NCI-H1105 treated with DMSO at 0.1 percent for 48 hours (cell line): Measurements from ENCODE around the gene COG7.
A peak's percentile ranks its signal among the peaks of the same experiment; 100 is the strongest.
"Not testable (repeated sequence)": the region's sequence is repeated elsewhere in the genome, so short reads cannot be mapped to it uniquely, and the experiment has no call there.

Experiments used
- DNase-seq: peaks from one replicate; lab custom pipeline; 2025; lab: John Stamatoyannopoulos, UW

The COG7 gene

DNA sequence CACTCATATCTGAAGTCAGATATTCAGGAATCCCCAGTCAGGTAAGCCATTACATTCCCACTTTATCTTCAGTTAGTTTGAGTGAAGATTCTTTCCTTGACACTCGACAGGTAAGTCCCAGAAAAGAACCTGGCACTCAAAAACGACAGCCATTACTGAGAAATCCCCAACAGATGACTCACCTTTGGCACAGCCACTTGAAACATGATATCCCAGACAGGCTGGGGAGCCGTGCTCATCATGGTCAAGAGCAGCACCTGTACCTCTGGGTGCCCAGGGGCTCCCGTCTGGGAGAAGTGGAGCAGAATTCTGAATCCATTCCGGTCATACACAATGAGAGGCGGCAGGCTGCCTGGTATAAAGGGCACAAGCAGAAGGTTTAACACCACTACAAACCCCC, 16.8 kb upstream of the COG7 start:
- peak; percentile 26 for DNase-seq

DNA sequence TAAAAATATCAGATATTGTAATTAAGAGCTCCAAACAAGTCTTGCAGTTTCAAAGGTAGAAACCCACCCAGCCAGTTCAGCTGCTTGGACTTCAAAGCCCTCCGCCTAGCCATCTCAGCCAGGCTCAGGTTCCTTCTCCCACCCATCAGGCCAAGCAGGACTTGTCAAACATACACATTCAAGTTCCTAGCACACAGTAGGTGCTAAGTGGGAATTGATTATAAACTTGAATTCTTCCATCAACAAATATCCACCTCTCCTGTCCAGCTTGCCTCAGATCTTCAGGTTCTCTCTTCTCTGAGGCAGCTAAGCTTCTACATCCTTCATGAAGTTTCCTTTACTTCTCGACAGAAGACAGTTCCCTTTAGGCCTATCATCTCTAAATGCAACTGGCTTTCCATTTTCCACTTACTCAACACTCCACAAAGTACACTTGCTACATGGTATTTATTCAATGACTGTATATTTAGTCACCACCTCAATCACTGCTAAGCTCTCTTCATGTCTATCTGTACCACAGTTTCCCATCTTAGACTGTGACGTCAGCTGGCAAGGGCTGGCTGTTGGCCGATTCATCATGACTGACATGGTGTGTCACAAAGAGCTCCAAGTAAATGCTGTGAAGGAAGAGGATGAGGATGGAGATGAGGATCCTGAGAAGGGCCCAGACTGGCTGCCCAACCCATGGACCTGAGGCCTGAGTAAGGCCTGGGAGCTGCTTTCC, 13.3 kb upstream of the COG7 start:
- DNase-seq: no peak

DNA sequence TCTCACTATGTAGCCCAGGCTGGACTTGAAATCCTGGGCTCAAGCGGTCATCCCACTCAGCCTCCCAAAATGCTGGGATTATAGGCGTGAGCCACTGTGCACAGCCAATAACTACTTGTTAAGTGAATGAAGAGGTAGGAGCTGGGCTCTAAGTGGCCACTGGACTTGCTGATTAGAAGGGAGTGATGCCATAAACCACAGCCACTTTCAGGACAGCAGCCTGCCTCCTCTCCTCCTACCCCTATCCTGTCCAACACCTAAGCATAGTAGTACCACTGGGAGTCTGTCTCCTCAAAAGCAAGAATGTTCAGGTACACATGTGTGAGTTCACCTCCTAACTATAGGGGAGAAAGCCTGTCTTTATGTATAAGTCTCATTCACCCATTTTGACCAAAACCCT, 12.2 kb upstream of the COG7 start:
- DNase-seq: no peak

DNA sequence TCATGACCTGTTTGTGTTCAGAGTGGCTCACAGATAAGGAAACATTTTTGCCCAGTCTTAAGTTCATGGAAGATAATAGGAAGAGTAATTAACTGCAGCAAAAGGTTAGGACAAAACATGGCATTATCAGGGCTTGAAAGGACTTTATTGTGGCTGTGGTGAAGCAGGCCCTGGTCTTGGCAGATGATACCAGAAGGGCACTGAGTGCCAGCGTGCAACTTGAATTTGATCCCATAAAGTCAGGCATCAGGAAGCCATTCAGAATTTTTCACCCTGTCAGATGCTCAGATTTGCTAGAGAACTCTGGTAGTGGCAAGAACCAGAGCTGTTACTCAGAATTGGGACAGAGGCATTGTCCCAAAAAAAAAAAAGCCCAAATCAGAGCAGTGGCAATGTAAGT, 11.2 kb upstream of the COG7 start:
- DNase-seq: no peak

DNA sequence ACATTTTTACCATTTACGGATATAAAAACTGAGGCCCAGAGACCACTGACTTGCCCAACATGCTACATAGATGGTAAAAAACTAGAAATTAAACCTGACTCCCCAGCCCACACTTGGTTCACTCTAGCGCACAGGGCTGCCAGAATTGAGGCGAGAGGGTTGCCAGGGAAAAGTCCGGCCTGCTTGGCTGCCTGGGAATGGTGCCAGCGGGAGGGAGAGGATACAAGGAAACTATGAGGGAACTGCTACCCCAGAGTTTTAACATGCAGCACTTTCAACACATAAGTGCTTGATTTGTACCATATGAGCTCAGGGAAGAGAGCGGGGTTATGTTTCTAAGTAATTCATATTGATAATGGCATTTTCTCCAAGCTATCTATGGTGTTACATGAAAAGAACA, 10.0 kb upstream of the COG7 start:
- peak; percentile 10 for DNase-seq

DNA sequence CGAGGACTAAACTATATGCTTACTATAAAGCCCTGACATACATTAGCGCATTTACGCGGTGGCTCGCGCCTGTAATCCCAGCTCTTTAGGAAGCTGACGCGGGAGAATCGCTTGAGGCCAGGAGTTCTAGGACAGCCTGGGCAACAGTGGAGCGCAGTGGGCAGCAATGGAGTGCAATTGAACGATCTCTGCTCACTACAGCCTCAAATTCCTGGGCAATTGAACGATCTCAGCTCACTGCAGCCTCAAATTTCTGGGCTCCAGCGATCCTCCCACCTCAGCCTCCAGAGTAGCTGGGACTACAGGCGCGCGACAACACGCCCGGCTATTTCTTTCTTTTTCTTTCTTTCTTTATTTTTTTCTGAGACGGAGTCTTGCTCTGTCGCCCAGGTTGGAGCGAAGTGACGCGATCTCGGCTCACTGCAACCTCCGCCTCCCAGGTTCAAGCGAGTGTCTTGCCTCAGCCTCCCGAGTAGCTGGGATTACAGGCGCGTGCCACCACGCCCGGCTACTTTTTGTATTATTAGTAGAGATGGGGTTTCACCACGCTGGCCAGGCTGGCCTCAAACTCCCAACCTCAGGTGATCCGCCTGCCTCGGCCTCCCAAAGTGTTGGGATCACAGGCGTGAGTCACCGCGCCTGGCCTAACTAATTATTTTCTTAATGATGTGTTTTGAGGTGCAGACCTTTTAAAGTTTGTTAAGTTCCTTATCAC, 506 bp upstream of the COG7 start:
- no peak for DNase-seq

DNA sequence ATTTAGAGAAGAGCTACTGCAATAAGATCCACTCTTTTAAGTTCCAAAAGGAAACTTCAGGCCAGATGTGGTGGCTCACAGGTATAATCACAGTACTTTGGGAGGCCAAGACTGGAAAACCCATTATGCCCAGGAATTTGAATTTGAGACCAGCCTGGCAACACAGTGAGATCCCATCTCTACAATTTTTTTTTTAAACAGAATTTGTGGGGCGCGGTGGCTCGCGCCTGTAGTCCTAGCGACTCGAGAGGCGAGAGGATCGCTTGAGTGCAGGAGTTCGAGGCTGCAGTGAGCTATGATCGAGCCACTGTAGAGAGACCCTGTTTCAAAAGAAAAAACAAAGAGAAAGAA, 793 bp downstream of the COG7 start:
- no peak for DNase-seq

DNA sequence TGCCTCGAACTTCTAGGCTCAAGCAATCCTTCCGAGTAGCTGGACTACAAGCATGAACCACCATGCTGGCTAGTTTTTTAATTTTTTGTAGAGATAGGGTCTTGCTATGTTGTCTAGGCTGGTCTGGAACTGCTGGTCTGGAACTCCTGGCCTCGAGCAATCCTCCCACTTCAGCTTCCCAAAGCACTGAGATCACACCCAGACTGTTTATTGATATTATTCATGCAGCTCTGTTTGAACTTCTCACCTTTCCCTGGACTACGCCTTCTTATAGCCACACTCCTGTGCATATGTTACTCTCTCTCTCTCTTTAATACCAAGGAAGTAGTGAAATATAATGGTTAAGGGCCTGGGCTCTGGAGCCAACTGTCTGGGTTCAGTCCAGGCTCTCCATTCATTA, 4.6 kb downstream of the COG7 start:
- no peak for DNase-seq

DNA sequence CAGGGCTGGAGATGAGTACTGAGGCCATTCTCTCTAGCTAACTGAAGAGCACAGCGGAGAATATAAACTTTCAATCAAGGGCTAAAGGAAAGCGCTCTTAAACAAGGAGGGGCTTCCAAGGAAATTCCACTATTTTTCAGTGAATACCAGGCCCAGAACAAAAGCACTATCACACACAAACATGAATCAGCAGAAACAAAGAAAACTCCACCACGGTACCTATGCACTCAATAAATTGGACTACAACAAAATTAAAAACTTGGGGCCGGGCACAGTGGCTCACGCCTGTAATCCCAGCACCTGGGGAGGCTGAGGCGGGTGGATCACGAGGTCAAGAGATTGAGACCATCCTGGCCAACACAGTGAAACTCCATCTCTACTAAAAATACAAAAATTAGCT, 15.4 kb downstream of the COG7 start:
- DNase-seq: not testable (repeated sequence)

DNA sequence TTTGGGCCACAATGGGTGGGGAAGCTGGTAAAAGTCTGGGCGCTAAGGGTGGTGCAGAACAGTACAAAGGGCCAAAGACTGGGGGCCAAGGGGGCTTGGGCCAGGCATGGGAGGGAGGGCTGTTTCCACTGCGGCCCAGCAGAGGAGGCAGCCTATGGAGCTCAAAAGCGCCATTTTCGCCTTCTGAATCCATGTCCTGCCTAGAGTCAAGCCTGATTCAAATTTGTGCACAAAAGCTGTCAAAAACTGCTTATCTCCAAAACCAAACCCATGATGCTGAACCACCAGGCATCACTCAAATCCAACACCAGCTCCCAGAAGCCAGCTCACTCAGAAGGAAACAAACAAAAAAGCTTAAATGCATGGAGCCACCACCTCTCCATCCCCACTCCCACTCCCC, 16.0 kb downstream of the COG7 start:
- DNase-seq: no peak

DNA sequence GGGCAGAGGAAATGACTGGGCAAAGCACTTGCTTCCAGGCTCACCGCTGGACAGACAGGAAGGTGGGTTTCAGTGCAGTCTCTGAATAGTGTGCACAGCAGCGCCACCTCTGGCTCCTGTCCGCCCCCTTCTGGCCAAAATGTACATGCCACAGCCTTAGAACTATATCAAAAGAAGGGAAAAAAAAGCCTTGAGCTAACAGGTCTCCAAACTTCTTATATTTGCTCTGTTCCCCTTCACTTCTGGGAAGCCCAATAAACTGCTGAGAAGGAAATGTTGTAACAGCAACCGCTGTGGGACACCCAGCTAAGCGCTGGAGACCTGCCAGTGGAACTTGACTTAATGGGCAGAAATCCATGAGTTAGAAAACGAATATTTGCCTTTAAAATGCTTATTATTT, 17.5 kb downstream of the COG7 start:
- no peak for DNase-seq

DNA sequence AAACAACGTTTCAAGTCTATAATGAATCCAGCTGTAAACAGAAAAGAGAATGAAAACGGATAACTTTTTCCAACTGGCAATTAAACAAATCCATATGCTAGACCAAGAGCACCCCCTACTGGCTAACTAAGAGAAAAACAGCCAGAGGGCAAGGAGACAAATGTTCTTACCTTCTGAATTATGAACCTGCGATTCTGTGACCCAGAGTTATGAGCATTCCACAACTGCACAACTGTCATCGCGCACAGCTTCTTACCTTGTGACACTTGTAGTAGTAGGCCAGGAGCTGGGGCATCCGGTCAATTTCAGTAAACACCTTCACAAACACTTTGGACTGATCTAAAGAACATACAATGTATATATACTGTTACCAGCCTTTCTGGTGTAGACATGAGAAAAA, 18.6 kb downstream of the COG7 start:
- DNase-seq: peak; percentile 75

DNA sequence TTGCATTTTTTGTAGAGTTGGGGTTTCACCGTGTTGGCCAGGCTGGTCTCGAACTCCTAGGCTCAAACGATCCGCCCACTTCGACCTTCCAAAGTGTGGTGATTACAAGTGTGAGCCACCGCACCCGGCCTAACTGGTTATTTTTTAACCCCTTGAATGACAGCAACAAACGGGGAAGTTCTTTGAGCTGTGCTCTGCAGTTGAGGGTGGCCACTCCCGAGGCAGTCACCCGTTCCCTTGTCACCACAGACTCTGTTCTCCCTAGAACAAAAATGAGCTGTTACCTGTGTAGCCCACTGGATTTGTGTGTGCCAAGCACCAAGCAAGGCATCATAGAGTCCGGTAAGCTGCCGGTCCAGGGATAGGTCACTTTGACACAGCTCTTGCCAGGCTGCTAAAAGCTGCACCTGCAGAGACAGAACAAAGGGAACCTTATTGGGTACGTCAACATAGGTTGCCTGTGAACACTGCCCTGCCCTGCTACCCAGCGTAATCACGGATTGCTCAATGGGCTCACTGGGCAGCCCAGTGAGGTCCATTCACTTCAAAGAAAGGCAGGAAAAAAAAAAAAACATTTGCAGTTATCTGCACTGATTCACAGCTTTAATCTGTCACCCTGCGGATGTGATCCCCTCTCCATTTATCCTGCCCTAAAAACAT, 19.6 kb downstream of the COG7 start:
- DNase-seq: no peak

DNA sequence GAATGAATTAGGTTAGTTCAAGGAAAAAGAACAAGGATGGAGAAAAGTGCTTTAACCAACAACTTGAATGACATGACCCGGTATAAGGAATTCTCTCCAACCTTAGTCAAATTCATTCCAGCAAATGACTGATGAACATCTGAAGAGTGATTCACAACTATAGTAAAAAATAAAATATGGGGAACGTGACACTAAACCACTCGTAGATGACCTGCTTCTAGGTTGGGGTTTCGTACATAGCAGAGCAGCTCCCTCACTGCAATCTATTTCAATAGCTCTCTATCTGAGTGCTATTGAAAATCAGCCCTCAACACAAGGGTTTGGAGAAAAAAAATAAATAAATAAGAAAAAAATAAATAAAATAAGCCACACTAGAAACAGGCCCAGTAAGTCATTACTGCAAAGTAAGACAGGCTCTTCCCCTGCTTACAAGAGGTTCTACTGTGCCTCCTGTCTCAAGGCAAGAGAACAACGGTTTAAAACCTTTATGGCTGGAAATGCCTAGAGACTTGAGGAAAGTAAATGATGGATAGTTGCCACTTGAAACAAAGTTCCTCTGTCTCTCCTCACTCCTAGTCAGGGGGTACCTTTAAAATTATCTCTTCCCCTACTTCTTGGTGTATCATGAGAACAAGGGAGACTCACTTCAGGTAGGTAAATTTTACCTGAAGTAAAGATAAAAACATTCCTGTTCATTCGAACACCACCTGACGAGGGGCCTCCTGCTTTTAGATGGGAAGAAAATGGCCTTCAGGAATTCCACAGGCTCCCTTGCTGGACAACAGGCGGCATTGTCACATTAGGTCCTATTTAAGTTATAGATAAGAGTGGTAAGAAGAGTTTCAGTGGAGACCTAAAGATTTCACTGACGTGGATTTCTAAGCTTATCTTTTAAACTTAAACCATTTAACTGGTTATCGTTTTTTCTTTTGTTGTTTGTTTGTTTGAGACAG, 20.5 kb downstream of the COG7 start:
- DNase-seq: no peak

DNA sequence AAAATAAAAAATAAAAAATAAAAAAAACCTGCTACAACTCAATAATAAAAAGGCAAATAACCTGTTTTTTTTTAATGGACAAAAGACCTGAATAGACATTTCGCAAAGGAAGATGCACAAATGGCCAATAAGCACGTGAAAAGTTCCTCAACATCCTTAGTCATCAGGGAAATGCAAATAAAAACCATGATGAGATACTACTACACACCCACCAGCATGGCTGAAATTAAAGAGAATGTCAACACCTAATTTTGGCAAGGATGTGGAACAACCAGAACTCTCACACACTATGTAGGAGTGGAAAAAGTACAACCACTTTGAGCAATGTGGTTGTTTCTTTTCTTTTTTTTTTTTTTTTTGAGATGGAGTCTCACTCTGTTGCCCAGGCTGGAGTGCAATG, 24.6 kb downstream of the COG7 start:
- no peak for DNase-seq

DNA sequence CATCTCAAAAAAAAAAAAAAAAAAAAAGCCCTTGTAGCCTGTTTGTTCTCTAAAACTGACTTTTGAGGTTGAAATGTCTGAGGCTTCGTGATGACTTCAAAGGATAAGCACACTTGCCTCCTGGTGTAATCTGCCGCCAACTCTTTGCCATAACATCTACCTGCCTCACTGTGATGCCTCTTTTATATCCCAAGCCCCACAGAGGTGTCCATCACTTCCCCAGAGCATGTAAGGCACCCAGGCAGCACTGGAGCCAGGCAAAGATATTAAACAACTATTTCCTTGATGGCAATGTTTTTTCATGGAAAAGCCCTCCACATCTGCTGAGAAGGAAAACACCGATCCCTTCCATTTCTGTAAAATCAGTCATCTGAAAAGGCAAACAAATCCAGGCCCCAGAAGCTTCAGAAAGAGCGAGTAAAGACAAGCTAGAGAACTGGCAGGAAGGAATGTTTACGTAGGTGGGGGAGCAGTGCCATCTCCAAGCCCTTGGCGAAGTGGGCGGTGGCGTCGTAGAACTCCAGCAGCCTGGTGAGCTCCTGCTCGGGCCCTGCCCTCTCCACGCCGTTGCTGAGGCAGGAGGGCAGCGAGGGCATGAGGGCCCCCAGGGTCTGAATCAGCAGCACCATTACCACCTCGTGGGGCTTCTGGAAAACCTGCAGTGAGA, 28.6 kb downstream of the COG7 start:
- DNase-seq: peak; percentile 77

DNA sequence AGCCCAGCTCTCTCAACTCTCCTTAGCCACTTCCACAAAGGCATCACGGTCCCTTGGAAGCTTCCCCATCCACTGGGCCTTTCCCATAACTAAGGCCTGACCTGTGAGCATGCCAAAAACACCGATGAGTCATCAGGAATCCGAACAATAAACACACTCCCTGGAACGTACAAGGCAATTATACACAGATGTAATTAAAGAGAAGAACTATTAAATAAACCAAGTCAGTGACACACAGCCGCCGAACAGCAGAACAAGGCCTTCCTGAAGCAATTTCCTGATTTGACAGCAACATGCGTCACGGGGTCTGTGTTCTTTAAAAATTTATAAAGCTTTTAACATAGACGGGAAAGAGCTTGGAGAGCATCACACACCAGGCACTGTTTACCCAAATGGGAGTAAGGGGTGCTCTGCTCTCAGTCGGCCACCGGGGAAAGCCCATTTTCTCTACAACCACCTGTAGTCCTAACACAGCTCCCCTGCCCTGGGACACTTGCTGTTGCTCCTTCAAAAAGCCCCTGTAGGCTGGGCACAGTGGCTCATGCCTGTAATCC, 29.4 kb downstream of the COG7 start:
- DNase-seq: peak; percentile 53

DNA sequence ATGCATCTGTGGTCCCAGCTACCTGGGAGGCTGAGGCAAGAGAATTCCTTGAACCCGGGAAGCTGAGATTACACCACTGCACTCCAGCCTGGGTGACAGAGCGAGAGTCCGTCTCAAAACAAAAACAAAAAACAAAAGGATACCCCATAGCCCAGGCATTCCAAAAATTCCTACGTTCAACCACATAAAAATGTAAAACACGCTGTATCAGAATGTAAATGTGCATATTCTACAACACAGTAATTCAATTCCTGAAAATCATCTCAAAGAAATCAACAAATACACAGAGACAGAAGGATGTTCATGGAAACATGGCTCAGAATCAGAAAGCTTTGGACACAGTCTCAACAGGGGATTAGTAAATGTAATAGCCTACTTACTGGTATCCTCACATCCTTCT, 33.0 kb downstream of the COG7 start:
- no peak for DNase-seq

DNA sequence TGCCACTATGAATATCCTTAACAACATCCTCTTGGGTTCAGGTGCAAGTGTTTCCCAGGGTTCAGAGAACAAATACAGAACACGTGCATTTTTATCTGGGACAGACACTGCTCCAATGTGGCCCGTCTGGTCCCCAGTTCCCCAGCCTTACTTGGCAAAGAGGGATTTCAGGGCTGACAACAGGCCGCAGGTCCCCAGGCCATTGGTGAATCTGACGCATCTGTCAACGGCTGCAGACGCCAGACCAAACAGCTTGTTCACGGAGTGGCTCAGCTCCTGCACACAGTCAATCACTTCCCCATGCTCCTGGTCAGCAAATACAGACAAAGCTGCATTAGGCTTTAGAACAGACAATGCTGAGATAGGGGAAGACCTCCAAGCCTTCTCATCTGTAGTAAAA, 36.2 kb downstream of the COG7 start:
- no peak for DNase-seq

DNA sequence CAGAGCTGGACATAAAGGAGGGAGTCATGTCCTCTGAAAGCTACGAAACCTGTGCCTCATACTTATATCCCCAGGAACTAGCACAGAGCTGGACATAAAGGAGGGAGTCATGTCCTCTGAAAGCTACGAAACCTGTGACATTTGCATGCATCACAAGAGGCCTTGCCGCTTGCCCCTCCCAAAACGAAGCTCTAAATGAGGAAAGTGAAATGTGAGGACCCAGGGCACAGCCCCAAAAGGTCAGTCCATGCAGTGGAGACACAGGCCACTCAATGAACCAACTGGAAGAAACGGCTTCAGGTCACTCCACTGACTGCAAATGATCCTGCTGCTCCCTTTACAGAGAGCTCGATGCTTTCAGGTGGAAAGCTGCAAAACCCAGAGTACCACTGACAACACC, 38.3 kb downstream of the COG7 start:
- no peak for DNase-seq

DNA sequence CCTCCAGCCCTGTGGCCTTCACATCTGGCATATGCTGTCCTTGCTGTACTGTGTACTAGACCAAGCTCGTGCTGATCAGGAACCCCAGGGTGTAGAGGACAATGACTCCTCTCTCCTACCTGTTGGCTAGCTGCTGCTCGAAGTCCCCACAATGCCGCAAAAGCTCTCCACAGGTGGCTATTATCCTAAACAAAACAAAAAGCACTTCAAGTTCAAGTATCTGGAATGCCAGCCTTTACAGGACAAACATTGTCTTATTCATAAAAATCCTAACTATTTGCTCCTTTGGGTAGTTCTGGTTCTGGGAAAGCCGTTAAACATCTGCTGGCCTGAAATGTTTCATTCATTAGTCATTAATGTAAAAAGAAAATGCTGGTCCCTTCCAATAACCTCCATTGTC, 42.8 kb downstream of the COG7 start:
- DNase-seq: peak; percentile 8

DNA sequence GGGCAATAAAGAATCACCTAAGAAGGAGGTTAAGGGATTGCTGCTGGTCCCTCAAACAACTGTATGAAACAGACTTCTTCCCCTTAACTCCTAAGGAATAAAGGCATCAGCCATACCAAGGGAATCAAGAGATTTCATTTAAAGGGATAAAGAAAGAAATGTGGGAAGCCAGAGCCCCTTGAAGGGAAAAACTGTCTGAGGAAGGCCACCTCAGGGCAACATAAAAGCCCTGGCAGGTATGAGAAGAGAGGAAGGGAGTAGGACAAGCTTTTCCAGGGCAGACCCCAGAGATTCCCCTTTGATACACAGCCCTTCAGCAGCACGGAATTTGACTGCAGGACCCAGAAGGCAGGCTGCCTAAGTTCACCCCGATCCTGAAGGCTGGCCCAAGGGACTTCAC, 43.5 kb downstream of the COG7 start:
- DNase-seq: no peak
